ENCODE data around the gene TMEM273.

GRCh38 chr10:49226594-49226993 lies 38.4 kb upstream of the TMEM273 start:
- TF ChIP-seq CTCF (IDR thresholded peaks at IDR 0.05) (no peak), POLR2AphosphoS5 (IDR thresholded peaks at IDR 0.05) (no peak), POLR2A (IDR thresholded peaks at IDR 0.05) (no peak), EP300 (IDR thresholded peaks at IDR 0.05) (no peak)

Measured in sigmoid colon (tissue), 4 donors.